Stimulated activated CD8-positive, alpha-beta memory T cell treated with anti-CD3 and anti-CD28 coated beads, Interleukin-7, amount 100 ng/mL, for 4 hours (primary cell): ENCODE measurements around the gene SMAD1.
"Not testable (repeated sequence)": the region's sequence is repeated elsewhere in the genome, so short reads cannot be mapped to it uniquely, and the experiment has no call there.

Experiments used
- DNase-seq, 2 donors: peaks; one replicate each; pipeline ENCODE4 v3.0.0-alpha.2; 2020; ENCODE audit warnings: low read depth in 2 of 2

Gene SMAD1

DNA sequence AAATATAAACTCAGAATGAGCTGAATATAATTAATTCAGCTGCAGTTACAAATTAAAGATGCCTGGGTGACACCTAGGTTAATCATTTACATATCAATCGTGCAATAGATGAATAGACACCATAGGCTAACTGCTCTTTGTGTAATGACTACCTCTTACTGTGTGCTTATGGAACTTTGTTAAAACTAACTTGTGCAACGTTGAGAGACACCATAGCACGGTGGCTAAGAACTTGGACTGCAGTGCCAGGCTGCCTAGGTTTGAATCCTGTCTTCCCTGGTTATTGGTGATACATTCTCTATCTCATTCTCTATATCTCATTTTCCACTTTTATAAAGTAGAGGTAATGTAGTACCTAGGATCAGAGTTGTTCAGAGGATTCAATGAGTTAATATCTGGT is 46.9 kb downstream of the SMAD1 start:
- no peak for DNase-seq

DNA sequence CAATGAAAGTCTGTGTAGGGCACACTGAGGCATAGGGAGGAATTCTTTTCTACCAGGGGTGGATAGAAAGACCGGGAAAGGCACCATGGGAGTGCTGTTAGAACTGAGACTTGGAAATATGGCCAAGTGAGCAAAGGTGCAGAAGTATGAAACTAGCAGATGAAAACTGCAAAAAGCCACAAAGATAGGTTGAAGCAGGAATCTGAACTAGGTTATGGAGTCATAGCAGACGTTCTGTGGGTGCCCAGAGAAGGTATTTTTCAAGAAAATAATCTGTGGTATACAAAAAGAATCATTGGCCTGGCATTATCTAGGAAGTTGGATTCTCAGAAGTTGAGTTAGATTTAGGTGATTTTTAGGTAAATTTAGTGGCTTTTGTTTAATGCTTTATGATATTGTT is 48.5 kb downstream of the SMAD1 start:
- no peak for DNase-seq

- no peak for DNase-seq
These were observed 49.0 kb downstream of the SMAD1 start for GRCh38 chr4:145530662-145531061.

- no peak for DNase-seq
These were observed 49.6 kb downstream of the SMAD1 start for GRCh38 chr4:145531223-145531622.

DNA sequence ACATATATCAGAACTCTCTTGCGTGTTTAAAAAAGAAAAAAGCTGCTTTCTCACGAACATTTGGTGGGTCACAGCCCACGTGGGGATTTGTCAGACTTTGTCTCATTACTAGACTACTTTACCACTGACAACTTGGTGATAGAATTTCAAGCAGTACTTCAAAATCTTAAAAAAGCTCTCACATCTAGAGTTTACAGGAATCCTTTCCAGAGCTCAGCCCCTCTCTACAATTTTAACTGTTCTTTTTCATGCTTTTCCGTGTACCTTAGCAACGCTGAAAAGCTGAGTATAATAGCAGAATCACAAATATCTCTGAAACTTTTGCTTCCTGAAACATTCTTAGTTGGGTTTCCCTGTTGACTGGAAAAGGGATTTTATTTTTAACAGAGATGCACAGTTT is 50.2 kb downstream of the SMAD1 start:
- no peak for DNase-seq

DNA sequence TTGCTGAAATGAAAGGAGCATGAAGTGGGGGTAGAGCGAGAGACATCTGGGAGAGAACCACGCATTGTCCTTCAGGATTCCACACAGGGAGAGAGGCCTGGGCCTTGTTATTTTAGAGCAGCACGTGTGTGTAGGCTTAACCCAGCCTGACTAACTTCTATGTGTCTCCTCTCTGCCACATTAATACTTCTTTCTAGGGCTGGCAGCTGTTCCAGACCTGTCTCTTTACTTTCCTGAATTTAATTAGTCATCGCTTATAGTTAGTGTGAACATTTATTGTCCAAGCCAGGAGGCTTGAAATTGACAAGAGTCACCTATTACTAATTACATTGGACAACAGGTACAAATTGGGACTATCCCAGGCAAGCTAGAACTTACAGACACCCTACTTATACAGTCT is 51.3 kb downstream of the SMAD1 start:
- no peak for DNase-seq

DNA sequence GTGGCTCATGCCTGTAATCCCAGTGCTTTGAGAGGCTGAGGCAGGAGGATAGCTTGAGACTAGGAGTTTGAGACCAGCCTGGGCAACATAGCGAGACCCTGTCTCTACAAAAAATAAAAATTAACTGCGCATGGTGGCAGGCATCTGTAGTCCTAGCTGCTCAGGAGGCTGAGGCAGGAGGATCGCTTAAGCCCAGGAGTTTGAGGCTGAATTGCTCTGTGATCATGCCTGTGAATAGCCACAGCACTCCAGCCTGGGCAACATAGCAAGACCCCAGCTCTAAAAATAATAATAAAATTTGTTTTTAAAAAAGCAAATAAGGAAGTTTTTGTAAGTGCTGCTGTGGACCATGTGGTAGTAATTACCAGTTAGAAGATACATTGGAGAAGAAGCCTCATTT is 51.8 kb downstream of the SMAD1 start:
- not testable (repeated sequence) for DNase-seq

GRCh38 chr4:145533961-145534360 is 52.3 kb downstream of the SMAD1 start:
- DNase-seq, result no peak

- DNase-seq, result no peak
These were observed 53.5 kb downstream of the SMAD1 start for GRCh38 chr4:145535202-145535601.

GRCh38 chr4:145536044-145536443 is 54.4 kb downstream of the SMAD1 start:
- DNase-seq, result no peak

GRCh38 chr4:145538596-145538995 is 56.9 kb downstream of the SMAD1 start:
- DNase-seq, result no peak

- no peak for DNase-seq
These were observed 58.0 kb downstream of the SMAD1 start for GRCh38 chr4:145539671-145540070.

DNA sequence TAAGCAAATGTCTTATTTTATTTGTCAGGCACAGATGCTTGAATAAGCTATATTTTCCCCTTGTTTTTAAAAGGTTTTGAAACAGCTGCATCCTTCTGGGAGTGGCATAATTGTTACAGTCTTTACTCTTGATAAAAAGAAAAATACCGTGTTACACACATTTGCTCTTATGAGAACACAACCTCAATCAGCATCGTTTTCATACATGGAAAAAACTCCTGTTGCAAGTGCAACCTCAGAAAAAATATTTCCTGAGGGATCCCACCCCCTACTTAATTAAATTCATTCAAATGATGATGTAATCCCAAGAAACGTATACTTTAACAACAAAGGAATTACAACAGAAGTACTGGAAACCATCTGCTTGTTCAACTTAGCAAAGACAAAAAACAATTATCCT is 58.6 kb downstream of the SMAD1 start:
- DNase-seq, result no peak

DNA sequence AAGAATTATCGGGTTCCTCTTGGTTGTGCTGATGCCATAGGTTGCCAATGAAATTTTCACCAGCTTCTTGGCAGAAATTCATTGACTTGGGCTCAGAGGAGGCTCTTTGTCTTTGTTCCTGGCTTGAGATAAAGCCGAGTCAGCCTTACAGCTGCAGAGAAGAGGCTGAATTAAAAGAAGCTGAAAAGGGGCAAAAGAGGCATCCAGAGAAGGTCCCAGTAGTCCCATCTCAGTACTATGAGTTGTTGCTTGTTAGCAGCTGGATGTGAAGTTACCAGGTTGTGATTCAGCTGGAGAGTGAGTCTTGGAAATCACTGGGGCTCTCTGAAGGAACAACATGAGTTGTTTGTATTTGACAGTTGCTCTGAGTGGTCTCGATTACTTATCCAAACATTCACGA is 59.7 kb downstream of the SMAD1 start:
- no peak for DNase-seq

- DNase-seq, result no peak
These were observed 63.4 kb downstream of the SMAD1 start for GRCh38 chr4:145545031-145545430.

- DNase-seq, result no peak
These were observed 64.0 kb downstream of the SMAD1 start for GRCh38 chr4:145545538-145546174.

GRCh38 chr4:145546175-145546915 is 64.7 kb downstream of the SMAD1 start:
- DNase-seq, result no peak

GRCh38 chr4:145551660-145552059 is 70.0 kb downstream of the SMAD1 start:
- no peak for DNase-seq

DNA sequence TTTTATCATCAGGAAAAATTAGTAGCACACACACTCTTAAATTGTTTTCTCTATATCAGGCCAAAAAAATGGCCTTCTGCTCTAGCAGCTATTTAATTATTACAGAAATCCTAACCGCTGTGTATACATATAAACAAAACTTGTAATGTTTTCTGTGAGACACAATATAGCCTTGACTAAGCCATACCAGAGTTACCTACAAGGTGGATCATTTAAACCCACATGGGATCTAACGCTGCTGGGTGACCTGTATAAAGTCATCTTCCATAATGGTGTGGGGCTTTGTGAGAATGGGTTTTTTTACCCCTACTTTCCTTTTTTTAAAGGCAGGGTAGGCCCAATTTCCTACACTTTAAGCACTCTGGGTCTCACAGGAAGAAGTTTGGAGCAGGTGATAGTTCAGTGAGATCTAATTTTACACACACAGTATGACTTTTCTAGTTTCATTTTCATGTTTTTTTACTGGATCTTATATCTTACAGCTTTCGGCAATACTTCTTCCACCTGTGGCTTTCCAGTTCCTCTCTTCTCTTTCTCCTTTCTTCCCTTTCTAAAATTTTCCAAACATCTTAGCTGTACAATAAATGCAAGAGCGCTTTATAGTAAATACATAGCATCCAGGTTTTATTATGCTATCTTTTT is 70.6 kb downstream of the SMAD1 start:
- no peak for DNase-seq

DNA sequence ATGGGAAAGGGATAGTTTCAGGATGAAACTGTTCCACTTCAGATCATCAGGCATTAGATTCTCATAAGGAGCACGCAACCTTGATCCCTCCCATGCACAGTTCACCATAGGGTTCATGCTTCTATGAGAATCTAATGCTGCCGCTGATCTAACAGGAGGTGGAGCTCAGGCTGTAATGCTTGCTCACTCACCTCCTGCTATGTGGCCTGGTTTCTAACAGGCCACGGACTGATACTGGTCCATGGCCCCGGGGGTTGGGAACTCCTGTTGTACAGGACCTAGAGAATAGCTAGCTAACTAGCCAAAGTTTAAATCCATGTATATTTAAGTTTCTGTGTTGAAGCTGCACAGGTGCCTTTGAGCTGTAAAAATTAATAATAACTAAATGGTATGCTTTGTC is 71.7 kb downstream of the SMAD1 start:
- DNase-seq, result no peak

DNA sequence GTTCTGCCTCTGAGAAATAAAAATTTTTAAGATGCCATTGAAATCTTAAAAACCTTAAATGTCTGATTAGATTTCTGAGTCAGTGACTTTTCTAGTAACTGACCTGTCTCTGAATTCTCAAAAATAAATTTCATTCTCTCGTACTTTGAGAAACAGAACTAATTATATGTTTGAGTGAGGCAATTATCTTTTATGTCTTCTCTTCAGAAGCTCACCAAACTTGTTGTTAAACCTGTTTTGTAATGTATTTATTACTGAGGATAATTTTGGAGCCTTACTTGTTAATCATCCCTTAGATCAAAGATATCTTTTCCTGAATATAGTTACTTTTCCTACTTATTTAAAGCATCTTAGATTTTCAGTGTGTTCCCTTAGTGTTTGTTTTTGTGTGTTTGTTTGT is 73.0 kb downstream of the SMAD1 start:
- DNase-seq, result no peak

- peak in 1 of 2 donors; percentile 15 for DNase-seq
These were observed 76.1 kb downstream of the SMAD1 start for GRCh38 chr4:145557720-145558119.

- DNase-seq, result no peak
These were observed 81.8 kb downstream of the SMAD1 start for GRCh38 chr4:145563293-145563985.
